SU-DHL-6 (cell line): ENCODE results near the gene PALB2.

Source experiments
- EZH2phosphoT487 ChIP-seq: fragments of 200-600 bp; sonication (generic), shearing (Covaris generic); conservative IDR thresholded peaks from 2 replicates; pipeline ENCODE4 v1.6.1; 2018; ENCODE audit warnings: mild to moderate bottlenecking, antibody characterized with exemption, low read length, moderate library complexity, mixed read lengths
- TF ChIP-seq, protein P1 (sequence below): fragments of 200-600 bp; sonication (generic); IDR thresholded peaks from one replicate; pipeline ENCODE4 v1.5.1; 2017; ENCODE audit warnings: antibody characterized with exemption, mild to moderate bottlenecking, low read length, moderate library complexity; ENCODE audit not compliant: insufficient read depth, poor library complexity, severe bottlenecking

DNA sequence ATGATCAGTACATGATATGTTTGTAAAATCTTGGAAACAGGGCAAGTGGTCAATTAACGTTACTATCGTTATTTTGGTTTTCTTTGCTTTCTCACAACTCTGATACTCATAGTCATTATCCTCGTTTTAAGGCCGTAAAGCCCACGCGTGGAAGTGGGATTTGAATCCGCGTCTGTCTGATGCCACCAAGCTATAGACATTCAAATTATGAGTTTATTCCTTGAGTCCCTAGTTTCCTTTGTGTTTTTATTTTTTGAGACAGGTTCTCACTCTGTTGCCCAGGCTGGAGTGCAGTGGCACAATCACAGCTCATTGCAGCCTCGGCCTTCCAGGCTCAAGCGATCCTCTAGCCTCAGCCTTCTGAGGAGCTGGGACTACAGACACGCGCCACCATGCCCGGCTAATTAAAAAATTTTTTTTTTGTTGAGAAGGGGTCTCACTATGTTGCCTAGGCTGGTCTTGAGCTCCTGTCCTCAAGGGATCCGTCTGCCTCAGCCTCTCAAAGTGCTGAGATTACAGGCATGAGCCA lies 1.2 kb upstream of the PALB2 start:
- TF ChIP-seq, protein P1, sequence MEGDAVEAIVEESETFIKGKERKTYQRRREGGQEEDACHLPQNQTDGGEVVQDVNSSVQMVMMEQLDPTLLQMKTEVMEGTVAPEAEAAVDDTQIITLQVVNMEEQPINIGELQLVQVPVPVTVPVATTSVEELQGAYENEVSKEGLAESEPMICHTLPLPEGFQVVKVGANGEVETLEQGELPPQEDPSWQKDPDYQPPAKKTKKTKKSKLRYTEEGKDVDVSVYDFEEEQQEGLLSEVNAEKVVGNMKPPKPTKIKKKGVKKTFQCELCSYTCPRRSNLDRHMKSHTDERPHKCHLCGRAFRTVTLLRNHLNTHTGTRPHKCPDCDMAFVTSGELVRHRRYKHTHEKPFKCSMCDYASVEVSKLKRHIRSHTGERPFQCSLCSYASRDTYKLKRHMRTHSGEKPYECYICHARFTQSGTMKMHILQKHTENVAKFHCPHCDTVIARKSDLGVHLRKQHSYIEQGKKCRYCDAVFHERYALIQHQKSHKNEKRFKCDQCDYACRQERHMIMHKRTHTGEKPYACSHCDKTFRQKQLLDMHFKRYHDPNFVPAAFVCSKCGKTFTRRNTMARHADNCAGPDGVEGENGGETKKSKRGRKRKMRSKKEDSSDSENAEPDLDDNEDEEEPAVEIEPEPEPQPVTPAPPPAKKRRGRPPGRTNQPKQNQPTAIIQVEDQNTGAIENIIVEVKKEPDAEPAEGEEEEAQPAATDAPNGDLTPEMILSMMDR, result no peak
- no peak for TF ChIP-seq EZH2phosphoT487
